ACHN (cell line): Measurements from ENCODE around the gene FBXO17.

ENCODE experiments used
- DNase-seq: peaks from one replicate; pipeline ENCODE4 v3.0.0-alpha.2; 2015
- in situ Hi-C: cut with HindIII; loops from 2 replicates; pipeline ENCODE4 v1.10.0; 2017; ENCODE audit warnings: low sequenced_read_pairs, low pct_ligation_motif_present, low pct_unique_long_range_greater_than_20kb

Gene FBXO17

DNA sequence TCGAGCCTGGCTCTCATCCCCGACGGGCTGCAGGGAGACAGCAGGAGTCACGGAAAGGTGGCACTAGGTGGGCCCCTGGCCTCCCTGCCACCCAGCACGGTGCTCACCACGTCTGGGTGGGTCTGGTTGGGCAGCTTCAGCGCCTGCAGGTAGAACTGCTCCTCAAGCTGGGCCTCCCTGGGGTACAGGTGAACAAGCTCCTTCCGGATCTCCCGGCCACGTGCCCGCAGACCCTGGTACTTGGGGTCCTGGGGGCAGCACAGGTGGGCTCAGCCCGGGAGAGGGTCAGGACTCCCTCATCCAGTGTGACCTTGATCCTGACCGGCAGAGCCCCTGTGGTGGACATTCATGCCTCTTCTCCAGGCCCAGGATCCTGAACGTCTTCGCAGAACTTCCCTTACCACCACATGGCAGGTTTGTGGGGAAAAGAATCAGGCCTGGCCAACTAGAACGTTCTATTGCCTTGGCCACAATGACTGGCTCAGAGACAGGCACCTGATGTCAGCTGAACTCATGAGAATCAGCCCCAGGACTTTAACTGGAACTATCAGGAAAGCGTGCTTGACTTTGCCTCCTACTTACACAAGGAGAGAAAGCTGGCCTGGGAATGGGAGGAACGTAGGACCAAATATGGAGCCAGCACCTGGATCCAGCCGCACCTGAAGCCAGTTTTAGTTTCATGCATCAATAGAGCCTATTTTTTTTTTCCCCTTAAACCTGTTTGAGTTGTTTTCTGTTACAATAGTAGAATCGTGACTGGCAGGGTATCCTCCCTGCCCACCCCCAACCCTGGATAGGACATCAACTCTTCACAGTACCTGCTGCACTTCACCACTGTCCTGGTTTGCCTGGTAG is 53.9 kb downstream of the FBXO17 start:
- in situ Hi-C loops = no loop called here
- DNase-seq = no peak

DNA sequence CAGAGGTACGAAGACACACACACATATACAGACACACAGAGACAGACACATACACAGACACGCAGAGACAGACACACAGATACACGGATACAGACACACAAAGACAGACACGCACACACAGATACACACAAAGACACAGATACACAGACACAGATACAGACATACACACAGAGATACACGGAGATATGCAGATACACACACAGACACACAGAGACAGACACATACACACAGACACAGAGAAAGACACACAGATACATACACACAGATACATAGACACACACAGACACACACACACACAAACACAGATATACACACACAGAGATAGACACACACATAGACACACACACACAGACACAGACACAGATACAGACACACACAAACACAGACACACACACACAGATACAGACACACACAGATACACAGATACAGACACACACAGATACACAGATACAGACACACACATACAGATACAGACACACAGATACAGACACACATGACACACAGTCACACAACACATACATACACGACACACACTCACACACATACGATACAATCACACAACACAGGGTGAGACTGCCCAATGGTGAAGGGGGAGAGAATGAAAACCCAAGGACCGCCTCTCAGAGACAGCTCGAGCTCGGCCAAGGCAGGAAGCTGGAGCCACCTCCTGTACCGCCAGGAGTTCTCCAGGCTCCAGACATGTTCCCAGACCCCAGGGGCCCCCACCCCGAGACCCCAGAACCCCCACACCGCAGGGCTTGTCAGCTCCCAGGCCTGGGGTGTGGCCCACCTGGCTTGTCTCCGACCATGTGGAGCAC is 54.7 kb downstream of the FBXO17 start:
- DNase-seq = no peak
- in situ Hi-C loops = no loop called here

DNA sequence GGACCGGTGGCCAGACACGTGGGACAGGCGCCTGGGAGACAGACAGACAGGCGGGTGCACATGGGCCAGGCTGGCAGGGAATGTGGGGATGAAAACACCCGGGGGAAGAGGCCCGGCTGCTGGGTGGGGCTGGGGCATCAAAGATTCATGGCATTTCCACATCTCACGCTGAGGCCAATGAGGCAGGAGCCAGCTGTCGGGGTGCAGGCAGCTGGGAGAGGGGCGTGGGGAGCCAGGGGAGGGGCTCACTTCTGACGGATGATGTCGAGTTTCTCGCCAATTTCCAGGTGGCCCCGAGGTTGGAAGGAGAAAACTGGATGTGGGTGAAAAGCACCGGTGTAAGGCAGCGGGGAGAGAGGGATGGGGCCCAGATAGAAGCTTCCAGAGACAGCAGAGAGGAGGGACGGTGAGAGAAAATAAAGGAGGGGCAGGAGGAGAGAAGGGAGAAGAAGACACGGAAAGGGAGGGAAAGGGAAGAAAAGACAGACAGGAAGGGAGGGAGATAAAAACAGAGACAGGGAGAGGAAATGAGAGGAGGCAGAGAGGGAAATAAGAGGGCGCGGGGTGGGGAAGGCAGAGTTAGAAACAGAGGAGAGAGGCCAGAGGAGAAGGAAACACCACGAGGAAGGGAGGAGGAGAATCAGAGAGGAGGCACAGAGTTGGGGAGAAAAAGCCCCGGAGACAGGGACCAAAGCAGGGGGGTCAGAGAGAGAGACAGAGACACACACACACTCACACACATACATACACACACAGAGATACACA is 55.5 kb downstream of the FBXO17 start:
- DNase-seq = no peak
- in situ Hi-C loops = no loop called here

DNA sequence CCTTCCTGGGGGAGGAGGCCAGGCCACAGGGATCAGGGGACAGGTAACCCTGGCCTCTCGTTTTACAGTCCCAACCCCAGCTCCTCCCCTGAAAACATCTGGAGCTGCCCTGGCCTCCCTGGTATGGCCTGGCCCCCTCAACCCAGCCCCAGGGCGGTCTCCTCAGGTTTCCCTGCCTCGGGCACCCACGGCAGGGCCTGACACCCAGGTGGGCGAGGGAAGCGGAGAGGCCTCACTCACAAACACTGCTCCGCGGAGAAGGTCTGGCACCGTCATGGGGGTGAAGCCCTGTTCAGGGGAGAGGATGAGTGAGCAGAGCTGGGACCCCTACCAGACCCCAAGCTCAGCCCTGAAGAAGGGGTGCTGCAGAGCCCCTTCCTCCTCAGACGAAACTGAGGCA is 57.0 kb downstream of the FBXO17 start:
- in situ Hi-C loops = no loop called here
- DNase-seq = no peak

DNA sequence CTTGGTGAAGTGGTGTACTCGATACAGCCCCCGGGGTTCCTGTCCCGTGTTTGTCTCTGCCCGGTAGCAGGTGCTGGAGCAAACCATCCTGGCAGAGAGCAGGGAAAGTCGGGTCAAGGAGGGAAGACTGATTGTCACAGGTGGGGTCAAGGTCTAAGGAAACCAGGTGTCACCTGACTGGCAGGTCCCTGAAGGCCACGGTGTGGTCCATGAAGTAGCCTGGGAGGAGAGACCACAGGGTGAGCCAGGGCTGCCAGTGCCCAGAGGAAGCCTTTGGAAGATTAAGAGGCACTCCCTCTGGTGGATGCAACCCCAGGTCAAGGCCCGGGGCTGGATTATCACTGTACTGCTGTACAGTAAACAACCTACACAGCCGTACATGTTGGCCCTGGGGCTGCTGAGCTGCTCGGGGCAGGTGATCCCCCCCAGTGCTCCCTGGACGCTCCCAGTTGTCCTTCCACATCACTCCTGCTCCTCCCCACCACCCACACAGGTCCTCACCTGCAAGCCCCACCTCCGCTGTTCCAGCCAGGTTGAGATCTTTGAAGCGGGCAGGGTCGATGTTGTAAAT is 57.5 kb downstream of the FBXO17 start:
- peak; percentile 18 for DNase-seq
- in situ Hi-C loops = no loop called here

DNA sequence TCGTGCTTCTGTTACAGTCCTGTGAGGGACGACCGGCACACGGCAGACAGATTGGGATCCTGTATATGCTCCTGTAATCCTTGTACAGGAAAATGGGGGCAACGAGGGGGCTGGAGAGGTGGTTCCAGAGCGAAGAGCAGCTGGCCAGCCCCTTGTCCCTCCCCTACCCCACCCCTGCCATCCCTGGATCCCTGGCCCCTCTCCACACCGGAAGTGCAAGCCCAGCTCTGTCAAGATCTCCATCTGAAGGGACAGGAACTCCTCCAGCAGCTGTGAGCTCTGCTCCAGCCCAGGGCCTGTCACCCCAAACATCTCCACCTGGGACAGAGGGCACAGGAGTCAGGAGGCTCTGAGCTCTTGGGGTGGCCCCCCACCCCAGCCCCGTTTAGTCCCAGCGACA is 58.0 kb downstream of the FBXO17 start:
- no peak for DNase-seq
- in situ Hi-C loops = no loop called here

DNA sequence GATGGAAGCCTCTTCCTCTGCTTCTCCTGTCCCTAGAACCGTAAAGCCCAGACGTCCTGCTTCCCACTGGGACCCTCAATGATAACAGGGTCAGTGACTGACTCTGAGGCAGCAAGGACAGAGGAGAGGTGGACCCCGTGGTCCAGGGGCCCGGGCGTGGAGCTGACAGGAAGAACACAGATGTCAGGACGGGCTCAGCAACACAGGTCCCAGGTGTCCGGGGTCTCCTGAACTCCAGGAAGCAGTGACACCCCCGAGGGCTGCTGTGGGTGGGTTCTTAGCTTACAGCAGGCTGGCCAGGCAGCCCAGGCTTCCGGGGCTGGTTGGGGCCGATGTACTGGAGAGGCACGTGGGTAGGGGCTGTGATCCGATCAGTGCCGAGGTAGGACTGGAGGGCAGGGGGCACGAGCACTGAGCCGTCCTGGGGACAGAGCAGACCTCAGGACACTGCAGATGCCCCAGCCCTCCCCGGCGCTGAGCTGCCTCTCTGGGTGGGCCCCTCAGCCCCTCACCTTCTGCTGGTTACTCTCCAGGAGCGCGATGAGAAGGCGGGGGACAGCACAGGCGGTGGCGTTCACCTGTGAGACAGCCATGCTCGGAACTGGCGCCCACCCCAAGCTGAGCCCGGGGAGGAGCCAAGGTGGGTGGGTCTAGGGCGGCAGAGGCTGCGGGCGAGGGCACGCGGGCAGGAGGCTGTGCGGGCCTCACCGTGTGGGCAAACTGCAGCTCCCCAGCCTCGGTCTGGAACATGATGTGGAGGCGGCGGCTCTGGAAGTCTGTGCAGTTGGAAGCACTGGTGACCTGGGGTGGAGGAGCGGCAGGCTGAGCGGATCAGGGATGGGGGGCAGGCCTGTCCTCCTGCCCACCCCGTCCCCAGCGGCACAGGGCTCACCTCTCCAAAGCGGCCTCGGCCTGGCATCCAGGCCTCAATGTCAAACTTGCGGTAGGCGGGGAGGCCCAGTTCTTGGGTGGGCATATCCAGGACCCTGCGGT is 59.9 kb downstream of the FBXO17 start:
- no peak for DNase-seq
- in situ Hi-C loops = no loop called here

DNA sequence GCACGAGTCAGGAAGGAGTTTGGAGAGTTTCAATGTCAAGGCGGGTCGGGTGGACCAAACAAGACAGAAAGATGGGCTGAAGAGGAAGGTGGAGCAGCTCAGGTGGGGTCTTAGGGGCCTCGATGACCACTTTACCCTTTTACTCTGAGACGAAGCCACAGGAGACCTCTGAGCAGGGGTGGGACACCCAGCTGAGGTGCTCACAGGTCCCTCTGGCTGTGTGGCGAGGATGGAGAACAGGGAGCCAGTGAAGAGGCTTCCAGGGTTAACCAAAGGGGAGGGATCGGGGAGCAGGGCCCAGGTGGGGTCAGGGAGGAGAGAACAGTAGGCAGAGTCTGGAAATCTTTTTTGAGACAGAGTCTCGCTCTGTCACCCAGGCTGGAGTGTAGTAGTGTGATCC is 61.6 kb downstream of the FBXO17 start:
- no peak for DNase-seq
- in situ Hi-C loops = no loop called here

DNA sequence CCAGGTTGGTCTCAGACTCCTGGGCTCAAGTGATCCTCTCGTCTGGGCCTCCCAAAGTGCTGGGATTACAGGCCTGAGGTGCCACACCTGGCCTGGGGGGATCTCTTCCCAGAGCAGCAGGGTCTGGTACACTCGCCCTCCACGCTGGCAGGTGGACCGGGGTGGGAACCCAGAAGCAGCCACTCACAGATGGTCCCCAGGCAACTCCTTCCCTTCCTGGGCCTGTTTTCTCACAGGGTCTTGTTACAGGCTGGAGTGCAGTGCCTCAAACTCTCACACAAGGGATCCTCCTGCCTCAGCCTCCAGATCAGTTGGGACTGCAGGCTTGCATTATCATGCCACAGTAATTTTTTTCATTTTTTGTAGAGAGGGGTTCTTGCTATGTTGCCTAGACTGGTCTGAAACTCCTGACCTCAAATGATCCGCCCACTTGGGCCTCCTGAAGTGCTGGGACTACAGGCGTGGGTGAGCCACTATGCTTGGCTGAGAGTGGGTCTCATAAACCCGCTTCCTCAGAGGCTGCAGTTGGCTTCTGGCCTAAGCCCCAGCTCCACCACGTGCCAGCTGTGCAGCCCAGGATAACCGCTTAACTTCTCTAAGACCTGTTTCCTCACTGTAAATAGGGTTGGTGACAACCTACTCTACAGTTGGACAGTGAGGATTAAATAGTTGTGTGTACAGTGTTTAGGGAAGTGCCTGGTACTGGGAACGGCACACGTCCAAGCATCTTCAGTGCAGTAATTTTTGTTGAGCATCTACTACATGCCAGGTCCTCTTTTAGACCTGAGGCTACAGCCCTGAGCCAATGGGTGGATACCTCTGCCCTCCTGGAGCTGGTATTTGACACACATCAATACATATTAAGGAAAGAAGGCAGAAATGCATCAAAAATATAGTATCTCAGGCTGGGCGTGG is 62.7 kb downstream of the FBXO17 start:
- DNase-seq = no peak
- in situ Hi-C loops = no loop called here

DNA sequence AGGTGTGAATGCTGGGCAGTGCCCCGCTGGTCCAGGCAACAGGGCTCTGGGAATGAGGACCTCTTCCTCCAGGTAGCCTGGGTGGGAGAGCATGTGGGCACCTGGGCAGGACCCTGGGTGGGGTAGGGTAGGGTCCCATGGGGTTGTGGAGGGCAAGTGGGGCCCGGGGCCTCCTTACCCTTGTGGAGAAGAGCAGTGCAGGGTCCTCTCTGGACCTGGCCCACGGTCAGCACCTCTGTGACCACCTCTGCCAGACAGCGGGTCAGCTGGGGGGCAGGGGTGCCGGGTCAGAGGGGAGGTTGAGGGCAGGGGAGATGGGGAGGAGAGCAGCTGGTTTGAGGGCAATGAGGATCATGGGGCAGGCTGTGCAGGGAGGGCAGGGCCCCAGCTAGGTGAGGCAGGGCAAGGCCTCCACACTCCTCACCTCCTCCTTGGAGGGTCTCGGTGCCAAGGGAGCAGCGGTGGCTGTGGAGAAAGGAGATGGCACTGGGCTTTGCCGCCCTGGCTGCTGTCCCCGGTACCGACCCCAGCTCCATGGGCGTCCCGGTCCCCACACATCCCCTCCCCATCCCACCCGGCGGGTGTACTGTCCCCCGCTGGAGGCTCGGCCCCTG is 64.0 kb downstream of the FBXO17 start:
- in situ Hi-C loops = no loop called here
- DNase-seq = no peak

DNA sequence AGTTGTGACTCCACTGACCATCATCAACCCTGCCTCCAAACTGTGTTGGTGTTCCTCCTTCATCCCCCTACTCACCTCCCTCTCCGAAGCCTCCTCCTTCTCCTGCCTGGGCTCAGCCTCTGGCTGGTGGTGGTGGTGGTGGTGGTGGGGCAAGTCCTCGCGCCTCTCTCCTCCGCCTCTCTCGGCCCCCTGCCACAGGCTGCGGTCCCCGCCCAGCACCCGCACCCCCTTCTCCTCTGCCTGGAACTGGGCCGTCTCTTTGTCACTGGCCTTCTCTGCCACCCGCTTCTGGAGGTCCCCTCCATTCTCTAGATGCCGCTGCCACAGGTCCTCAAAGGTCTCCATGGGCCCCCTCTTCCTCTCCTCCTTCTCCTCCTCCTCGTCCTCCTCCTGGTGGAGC is 65.1 kb downstream of the FBXO17 start:
- no peak for DNase-seq
- in situ Hi-C loops = no loop called here

DNA sequence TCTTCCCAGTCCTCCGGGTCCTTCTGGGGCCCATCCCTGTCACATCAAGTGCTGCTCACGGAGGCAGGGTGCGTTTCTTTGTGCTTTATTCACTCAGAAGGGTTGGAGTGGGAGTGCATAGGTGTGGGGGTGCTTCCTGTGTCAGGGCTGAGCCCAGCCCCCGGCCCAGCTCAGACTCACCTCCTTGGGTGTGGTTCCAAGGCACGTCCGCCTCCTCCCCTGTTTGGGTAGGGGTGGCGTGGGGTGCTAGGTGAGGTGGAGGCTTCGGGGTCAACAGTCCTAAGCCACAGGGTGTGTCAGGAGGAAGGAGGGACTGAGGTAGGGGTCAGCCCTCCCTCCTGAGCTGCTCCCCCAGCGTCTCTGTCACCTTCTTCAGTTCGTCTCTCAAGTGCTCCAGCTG is 66.6 kb downstream of the FBXO17 start:
- no peak for DNase-seq
- in situ Hi-C loops = no loop called here

DNA sequence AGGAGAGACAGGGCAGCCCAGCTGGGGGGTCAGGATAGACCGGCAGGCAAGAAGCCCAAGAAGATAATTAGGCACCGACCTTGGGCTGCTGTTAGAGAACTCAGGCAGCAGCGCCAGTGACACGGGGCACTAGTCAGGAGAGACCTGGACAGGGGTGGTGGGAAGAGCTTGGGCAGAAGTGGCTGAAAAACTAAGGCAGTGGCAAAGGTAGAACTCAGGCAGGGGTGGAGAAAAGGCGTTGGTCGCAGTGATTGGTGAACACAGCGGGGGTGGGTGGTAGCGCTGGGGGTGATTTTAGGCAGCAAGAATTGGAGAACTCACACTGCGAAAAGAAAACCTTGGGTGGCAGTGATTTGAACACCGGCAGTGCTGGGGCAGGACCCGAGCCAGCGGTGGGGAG is 67.9 kb downstream of the FBXO17 start:
- no peak for DNase-seq
- in situ Hi-C loops = no loop called here

DNA sequence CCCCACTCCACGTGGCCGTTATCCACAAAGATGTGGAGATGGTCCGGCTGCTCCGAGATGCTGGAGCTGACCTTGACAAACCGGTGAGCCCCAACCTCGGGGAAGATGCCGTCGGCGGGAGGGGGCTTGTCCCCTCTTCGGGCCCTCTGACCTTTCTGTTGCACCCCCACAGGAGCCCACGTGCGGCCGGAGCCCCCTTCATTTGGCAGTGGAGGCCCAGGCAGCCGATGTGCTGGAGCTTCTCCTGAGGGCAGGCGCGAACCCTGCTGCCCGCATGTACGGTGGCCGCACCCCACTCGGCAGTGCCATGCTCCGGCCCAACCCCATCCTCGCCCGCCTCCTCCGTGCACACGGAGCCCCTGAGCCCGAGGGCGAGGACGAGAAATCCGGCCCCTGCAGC is 68.3 kb downstream of the FBXO17 start:
- DNase-seq = no peak
- in situ Hi-C loops = no loop called here

DNA sequence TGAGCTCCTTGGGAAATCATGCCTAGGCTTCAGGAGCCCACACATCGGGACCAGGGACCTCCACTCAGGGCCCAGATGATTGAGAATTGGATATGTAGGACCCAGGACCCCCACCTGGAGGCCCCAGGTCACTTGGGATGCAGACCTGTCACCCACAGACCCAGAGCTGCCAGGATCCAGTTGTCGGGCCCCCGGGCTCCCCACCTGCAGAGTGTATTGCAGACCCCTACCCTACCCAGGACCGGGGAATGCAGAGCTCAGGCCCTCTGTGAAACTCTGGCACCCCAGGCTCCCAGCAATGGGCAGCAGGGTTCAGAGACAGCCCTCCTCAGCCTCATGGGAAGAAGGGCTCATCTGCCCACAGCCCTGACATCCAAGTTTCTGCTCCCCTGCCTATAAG is 69.9 kb downstream of the FBXO17 start:
- in situ Hi-C loops = no loop called here
- no peak for DNase-seq
